Hematopoietic multipotent progenitor cell treated with erythropoietin and hydrocortisone succinate and interleukin-3 and kit ligand, for 6 days (in vitro differentiated cells): ENCODE measurements around the gene PLCL1.

Experiments
- DNase-seq: peaks from one replicate; pipeline ENCODE4 v3.0.0-alpha.2; 2015

PLCL1 gene

GRCh38 chr2:197890168-197890567, 85.8 kb downstream of the PLCL1 start:
- no peak for DNase-seq

GRCh38 chr2:197891897-197892442, 87.6 kb downstream of the PLCL1 start:
- no peak for DNase-seq

DNA sequence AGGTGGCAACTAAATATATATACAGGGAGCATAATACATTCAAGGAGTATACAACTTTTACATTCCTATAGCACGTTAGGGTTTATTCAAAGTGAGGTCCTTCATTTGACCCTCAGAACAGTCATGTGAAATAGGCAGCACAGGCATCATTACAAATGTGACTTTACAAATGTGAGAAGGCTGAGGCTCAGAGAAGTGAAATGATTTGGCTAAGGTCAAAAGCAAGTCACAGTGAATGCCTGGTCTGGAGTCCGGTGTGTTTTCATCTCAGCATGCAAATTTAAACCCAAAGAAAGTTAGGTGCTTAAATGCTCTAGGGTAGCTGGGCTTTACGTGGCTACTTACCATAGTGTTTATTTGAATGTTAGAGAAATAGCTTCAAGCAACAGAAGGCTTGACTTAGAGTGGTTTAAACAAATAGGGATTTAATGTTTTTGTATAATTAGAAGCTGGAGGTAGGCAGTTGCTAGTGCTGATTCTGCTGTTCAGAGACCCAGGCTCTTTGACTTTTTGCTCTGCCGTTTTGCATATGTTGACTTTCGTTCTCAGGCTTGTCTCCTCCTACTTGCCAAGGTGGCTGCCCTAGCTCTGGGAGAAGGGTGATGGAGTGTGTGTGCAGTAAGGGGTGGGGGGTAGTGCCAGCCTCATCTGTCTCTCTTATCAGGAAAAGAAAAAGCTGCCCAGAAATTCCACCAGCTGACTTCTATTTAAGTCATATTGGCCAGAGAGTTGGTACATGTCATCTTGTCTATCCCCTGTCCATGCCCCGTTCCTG, 89.2 kb downstream of the PLCL1 start:
- no peak for DNase-seq

GRCh38 chr2:197894751-197895274, 90.4 kb downstream of the PLCL1 start:
- peak; percentile 41 for DNase-seq

- no peak for DNase-seq
Measured at GRCh38 chr2:197897960-197898678, 93.7 kb downstream of the PLCL1 start.

DNA sequence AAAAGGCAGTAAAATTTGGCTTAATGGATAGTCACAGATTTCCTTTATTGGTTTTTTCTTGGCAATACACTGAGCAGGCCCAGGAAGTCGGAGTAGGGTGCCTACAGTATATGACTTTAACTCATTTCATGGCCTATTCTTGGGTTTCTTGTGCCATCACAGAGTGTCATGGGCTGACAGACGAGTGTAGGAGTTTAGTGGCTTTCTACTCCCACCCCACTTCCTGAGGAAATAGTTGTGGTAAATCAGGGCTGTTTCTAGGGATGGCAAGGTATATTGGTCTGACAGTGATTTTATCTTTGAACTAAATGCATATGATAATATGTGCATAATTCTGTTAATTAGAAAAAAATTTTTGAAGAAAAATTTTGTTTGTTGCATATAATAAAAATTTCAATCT, 100.1 kb downstream of the PLCL1 start:
- peak; percentile 15 for DNase-seq

DNA sequence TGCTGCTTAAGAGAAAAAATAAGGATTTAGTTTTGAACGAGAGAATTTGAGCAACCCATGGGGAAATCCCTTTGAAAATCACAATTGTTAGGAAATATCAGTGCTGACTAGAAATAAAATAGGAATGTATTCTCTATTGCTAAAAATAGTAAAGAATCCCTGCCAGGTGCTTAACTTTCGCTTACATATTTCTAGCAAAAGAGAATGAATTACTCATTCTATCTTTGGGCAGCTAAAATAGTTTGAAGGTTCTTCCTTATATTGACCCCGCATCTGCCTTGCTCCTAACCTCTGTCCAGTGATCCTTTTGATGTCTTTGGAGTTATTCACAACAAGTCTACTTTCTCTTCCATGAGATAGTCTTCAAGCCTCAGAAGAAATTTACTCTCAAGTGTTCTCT, 103.8 kb downstream of the PLCL1 start:
- no peak for DNase-seq

DNA sequence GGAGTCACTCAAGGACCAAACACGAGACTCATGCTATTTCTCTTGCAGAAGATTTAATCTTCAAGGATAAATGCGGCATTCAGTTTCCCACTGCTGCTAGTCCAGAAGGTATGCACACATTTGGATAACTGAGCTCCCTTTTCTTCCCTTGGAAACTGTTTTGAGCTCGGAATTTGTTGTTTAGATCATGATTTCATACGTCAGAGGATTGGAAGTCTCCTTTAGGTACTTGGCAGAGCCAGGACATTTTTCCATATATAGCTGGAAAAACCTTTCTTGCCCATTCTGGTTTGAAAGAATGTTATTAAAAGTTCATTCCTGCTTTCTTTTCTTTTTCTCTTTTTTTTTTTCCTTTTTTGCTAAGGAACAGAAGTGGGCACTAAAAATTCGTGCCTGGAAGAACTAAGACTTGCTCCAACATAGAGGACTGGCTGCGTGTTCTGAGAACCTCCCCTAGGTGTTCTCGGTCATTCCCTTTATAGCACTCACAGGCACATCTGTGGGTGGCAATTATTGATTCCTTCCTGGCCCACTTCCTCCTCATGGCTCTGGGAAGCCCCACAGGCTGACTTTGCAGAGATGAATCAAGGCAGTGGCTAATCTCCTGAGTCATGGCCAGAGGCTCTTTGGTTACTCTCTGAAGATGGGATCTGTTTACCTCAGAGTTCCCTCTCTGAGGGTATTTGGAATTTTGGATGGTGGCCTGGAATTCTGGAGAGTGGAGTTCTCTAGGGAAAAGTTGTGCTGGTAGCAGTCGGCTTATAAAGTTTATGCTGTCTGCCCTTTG, 104.8 kb downstream of the PLCL1 start:
- no peak for DNase-seq

DNA sequence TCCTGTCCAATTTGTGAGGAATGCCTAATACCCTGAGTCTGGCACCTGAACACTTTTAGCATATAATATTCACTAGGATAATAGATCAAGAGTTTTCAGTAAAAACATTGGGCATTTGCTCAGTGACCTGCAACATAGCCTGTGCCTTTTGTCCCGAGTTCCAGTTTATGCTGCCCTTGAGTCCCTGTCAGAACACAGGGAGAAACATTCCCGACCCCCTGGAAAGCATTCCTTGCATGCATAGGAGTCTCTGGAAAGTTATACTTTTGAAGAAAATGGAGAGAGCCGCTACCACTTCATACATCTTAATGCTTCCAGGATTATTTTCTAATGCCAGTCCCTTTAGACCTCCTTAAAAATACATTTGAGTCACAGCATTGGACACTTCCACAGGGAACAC, 107.3 kb downstream of the PLCL1 start:
- DNase-seq = no peak

DNA sequence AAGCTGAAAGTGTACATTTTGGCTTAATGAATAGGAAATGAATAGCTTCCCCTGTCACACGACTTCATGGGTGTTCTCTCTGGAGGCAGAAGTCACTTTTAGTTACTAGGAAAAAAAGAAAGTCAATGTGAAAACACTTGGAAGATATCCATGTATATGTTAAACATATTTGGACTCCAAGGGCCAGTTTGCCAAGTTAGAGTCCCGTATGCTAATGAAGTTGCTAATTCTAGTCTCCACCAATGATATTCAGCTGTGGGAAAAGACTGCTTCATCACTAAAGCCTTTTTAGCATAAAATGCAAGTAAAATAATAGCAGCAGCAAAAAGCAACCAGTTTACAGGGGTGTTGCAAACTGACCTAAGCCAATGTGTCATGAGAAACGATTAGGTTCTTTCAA, 108.7 kb downstream of the PLCL1 start:
- no peak for DNase-seq

DNA sequence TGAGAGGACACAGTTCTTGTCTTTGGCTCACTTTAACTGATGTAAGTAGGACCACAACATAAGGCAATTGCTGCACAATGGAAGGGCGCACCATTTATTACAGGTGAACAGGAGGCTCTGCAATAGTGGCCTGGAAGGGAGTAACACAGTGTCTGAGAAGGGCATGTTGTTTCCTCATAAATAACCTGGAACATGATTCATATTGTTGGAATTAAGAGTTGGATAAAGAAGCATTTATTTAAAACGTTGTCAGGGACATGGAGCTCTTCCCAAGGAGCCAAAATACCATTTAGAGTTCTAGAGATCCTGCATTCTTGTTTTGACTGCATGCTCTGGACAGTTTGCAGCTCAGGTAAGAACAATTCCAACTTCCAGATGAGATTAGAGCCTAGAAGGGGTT, 110.4 kb downstream of the PLCL1 start:
- DNase-seq = no peak

DNA sequence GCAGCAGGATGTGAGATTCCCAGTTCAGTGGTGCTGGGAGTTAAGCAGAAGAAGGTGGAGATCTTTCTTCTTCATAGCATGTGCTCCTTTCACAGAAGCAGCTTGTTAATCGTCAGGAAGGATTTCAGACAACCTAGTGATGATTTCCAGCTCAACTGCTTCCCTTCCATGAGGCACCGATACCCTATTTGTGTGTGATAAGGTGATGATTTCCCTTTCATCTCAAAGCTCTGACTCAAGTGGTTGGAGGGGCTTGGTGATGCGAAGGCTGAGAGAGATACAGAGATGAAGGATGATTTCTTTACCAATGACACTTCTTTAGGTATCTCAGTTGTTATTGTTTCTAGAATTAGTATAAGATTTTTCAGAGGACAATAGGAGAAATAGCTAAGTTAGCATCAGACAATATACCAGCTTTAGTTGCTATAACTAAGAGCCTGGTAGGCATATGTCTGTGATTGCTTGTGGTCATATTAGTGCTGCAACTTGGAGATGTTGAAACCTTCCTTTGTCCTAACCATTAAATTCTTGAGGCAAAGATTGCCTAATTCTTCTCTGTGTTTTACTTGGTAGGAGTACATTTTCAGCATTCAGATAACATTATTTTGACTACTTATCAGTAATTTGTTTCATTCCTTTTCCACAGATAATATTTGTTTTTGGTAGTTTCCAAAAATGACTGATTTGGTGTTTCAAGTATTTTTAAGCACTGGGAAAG, 111.3 kb downstream of the PLCL1 start:
- DNase-seq = peak; percentile 71

DNA sequence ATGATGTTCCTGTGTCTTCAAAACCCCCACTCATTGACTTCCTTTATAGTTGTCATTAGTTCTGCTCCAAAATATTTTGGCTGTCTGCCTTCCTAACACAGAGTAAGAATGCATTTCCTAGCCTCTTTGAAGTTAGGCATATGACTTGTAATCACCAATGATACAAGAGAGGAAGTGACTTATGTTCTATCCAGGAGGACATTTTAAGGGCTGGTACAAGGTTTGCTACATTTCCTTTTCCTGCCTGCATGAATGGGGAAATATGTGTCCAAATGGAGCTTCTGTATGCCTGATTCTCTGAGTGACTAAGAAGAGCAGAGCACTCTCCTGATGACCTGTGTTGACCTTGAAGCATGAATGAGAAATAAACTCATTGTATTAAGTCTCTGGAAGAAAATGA, 115.1 kb downstream of the PLCL1 start:
- peak; percentile 18 for DNase-seq

GRCh38 chr2:197920088-197920487, 115.7 kb downstream of the PLCL1 start:
- DNase-seq = no peak

DNA sequence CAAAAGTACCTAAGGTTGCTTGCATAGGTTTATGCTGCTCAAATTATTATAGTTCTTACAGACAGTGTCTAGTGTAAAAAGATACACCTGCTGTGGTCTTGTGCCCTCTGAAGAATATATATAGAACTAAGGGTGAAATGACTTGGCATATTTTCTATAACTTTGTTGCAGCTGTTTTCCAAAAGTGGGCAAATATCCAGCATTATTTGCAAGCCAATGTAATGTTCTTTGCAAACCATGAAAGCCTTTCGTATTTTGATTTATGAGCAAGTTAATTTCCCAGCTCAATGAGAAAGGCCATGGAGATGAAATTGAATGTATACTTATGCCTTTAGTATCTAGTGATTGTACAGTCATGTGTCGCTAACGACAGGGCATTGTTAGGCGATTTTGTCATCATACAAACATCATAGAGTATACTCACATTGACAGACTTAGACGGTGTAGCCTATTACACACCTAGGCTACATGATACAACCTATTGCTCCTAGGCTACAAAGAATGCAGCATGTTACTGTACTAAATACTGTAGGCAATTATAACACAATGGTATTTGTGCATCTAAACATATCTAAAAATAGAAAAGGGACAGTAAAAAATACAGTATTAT, 116.3 kb downstream of the PLCL1 start:
- no peak for DNase-seq

- DNase-seq = no peak
Measured at GRCh38 chr2:197924483-197924882, 120.1 kb downstream of the PLCL1 start.

DNA sequence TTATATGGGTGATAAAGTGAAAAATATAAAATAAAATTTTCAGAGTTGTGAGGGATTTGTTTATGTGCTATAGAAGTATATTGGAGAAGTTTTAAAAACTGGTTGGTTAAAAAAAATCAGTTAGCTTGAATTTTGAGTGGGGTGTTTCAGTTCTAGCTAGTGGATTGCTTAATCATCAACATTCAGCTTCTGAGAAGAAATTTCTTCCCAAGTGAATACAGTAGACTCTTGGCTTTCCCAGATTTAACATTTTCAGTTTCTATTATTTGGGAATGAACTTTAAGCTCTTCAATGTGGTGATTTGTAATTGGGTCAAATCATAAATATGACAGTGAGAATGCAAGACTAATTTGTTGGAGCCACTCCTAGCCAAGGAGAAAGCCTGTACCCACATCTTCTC, 120.8 kb downstream of the PLCL1 start:
- no peak for DNase-seq

DNA sequence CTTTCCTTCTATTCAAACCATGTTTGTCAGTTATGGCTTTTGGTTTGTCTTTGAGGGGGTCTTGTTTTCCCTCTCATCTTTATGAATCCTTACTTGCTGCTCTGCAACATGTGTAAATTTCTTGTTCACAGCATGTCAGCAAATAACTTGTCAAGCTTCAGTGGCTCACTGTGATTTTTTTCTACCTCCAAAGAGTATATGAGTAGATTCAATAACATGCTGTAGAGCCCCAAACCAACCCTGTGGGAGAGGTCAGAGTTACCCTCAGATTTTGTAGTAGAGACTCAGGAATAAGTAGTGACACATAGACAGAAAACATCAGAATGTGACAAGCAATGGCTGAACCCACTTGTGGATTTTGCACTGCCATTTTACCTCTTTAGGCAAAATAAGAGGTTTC, 121.6 kb downstream of the PLCL1 start:
- DNase-seq = no peak

DNA sequence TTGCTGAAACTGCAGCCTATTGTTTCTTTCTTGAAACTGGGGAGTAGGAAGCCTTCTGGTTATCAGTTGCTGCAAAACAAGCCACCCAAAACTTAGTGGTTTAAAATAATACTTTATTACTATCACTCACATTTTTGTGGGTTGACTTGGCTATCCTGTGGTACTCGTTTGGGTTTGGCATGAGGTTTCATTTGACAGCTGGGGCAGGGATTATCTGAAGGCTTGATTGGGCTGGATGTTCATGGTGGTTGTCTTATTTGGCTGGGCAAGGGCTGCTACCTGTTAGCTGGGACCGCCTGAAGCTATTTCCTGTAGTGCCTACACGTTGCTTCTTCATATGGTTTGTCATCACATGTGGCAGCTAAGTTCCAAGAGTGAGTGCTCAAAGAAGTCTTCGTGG, 122.3 kb downstream of the PLCL1 start:
- DNase-seq = peak; percentile 27

DNA sequence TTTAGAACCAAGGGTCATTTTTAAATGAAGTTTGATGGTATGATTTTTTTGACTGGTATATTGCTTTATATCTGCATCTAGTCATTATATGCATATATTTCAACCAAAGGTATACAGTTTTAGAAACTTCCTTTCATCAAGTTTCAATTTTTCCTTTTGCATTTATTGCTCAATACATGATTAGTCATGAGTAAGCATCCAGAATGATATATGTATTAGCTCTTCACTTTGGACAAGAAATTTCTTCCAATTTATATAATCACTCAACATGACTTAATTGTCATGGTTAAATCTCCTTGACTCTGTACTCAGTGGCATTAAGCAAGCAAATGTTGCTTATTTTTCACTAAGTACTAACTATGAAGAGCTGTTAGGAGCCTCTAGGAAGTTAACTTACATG, 123.6 kb downstream of the PLCL1 start:
- no peak for DNase-seq

- DNase-seq = peak; percentile 69
Measured at GRCh38 chr2:197929008-197929885, 124.9 kb downstream of the PLCL1 start.
